BLaER1 (cell line): ENCODE measurements around the gene WDR86.

ENCODE experiments used
- H3K27ac ChIP-seq: shearing (Covaris generic); formaldehyde crosslinking; 2 replicates; pipeline ENCODE4 v1.8.1; 2022
- H3K27me3 ChIP-seq: shearing (Covaris generic); formaldehyde crosslinking; 2 replicates; pipeline ENCODE4 v1.8.1; 2022
- H3K36me3 ChIP-seq: shearing (Covaris generic); formaldehyde crosslinking; 2 replicates; pipeline ENCODE4 v1.8.1; 2022
- H3K4me1 ChIP-seq: shearing (Covaris generic); formaldehyde crosslinking; 2 replicates; pipeline ENCODE4 v1.8.1; 2022
- H3K4me2 ChIP-seq: shearing (Covaris generic); formaldehyde crosslinking; 2 replicates; pipeline ENCODE4 v1.8.1; 2022
- H3K4me3 ChIP-seq: shearing (Covaris generic); formaldehyde crosslinking; 2 replicates; pipeline ENCODE4 v1.8.1; 2022
- H3K9ac ChIP-seq: shearing (Covaris generic); formaldehyde crosslinking; 2 replicates; pipeline ENCODE4 v1.8.1; 2022
- H3K9me3 ChIP-seq: shearing (Covaris generic); formaldehyde crosslinking; 2 replicates; pipeline ENCODE4 v1.8.1; 2022
- H4K20me1 ChIP-seq: shearing (Covaris generic); formaldehyde crosslinking; 2 replicates; pipeline ENCODE4 v1.8.1; 2022
- Cebpa-rat ChIP-seq: shearing (Covaris generic); IDR thresholded peaks from 2 replicates; pipeline ENCODE4 v1.8.1; 2022

The WDR86 gene

DNA sequence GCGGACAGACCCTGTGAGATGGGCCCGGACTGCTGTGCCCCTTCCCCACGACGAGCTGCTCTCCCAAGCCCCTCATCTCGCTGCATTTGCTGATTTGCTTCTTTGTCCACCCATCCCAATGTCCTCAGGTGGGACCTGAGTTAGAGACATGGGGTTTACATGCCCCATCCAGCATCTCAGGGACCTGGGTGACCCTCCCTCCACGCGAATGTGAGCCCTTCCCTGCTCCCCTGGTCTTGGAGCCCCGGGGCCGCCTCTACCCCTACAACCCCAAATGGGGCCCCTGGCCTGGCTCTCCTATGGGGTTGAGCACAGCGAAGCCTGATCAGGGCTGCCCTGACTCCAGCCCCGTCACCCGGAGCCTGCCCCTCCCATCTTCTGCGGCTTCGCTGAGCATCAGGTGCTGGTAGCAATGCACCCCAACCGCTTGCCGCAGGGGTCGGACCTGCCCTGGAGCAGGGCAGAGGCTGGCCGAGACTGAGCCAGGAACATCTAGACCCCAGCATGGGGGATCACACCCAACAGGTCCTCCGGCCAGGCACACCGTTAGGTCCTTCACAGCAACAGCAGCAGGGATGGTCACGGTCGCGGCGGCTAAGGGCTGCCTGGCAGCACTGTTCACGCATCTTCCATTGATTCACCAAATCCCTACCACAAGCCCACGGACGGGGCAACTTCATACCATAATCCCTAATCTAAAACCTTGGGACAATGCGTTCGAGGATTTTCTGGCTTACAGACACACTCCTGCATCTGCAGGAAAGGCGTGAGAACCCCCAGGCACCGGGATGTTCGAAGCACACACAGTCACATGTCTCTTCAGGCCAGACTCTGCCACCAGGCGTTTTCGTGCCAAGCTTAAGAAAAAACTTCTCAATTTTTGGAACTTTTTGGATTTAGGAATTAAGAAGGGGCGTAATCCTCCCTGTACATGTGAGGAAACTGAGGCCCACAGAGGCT is 15.5 kb downstream of the WDR86 start:
- H3K9ac ChIP-seq = no peak overlapping the region
- peak overlapping the region; percentile 41; the same call in 1 of the 2 replicates for H3K4me2 ChIP-seq

DNA sequence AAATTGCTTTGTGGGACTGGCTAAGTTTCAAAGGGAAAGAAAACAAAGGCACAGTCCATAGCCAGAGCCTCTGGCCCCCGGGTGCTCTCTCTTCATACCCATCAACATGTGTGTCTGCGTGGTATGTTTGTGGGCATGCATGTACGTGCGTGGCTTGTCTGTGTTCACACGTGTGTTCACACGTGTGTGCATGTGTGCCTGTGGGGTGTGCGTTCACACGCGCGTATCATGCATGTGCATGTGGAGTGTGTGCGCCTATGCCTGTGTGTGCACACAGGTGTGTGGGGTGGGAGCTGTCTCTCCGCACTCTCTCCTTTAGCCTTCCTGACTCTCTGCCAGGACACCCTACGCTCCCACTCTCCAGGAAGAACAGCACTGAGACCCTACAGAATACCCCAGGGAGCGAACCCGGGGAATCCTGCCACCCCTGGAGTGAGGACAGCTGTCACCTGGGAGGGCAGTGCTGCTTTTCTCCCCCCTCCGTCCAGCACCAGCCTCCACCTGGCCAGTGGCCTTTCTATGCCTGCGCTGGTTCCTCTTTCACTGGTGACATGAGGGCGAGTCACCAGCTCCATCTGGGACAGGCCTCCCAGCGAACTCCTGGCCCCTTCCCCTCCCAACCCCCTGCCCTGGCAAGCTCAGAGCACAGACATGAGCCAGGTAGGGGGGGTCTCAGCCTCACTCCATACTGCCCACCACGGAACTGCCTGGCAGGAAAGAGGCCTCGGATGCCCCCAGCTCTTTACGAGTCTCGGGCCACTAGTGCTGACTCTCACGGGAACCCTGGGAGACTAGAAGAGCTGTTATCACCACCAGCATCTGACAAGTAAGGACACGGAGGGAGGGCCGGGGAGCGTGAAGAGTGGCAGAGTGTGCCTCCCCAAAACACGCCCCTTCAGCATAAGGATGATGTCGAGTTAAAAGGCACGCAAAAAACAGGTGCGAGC is 16.5 kb downstream of the WDR86 start:
- Histone ChIP-seq H3K36me3 (no peaks in the 10 kb centered on the region), H3K27me3 (no peaks in the 10 kb centered on the region), H3K4me2 (peak overlapping the region; percentile 41; the same call in 1 of the 2 replicates), H3K9me3 (peaks cover 11% of the 10 kb centered on the region), H4K20me1 (no peaks in the 10 kb centered on the region), H3K27ac (no peak overlapping the region), H3K4me1 (peaks cover 29% of the 10 kb centered on the region), H3K4me3 (no peak overlapping the region), H3K9ac (no peak overlapping the region)
- no peak for TF ChIP-seq Cebpa-rat

More for the DNA sequence above, 15.5 kb downstream of the WDR86 start:
- H3K4me1 ChIP-seq = peaks cover 37% of the 10 kb centered on the region
- H3K9me3 ChIP-seq = peaks cover 11% of the 10 kb centered on the region
- no peak overlapping the region for H3K4me3 ChIP-seq
- H3K27ac ChIP-seq = no peak overlapping the region
- no peaks in the 10 kb centered on the region for H3K27me3 ChIP-seq
- no peaks in the 10 kb centered on the region for H3K36me3 ChIP-seq
- no peaks in the 10 kb centered on the region for H4K20me1 ChIP-seq
- no peak for TF ChIP-seq Cebpa-rat

DNA sequence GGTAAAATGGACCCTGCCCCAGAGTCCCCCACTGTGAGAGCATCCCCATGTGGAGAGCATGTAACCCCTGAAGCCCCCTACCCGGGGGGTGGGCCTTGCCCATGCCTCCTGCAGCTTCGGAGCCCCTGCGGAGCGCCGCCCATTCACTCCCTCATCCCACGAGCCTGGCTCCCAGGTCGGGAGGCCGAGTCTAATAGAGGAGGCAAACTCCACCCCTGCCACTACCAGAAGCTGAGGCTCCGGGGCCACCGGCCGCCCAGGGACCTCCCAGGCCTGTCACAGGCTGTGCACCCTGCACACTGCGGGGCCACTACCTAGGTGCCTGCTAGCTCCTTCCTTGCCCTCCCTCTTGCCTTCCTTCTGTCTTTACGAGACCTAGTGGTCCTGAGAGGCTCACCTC is 17.4 kb downstream of the WDR86 start:
- no peak overlapping the region for H3K4me2 ChIP-seq
- no peak overlapping the region for H3K27ac ChIP-seq
- H4K20me1 ChIP-seq = no peaks in the 10 kb centered on the region
- no peaks in the 10 kb centered on the region for H3K36me3 ChIP-seq
- no peak for TF ChIP-seq Cebpa-rat
- no peaks in the 10 kb centered on the region for H3K27me3 ChIP-seq
- no peak overlapping the region for H3K4me3 ChIP-seq
- peaks cover 7% of the 10 kb centered on the region for H3K9me3 ChIP-seq
- H3K9ac ChIP-seq = no peak overlapping the region
- peaks cover 29% of the 10 kb centered on the region for H3K4me1 ChIP-seq

DNA sequence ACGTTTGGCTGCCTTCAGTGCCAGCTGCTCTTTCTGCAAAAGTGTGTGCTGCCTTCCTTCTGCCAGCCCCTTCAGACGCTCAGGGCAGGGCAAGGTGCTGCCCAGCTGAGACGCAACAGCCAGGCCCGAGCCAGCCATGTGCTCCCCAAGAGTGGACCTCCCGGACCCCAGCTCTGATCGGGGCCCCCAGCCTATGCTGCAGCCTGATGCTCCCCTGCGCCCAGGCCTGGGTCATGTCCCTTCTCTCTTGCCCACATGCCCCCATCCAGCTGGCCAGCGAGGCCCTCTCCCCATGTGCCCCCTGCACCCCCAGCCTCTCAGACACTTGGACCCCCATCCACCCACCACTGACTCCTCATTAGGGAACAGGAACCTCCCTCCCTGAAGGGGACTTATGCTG is 17.8 kb downstream of the WDR86 start:
- Histone ChIP-seq H3K36me3 (no peaks in the 10 kb centered on the region), H3K27ac (no peak overlapping the region), H3K9ac (no peak overlapping the region), H3K4me3 (no peak overlapping the region), H3K4me2 (no peak overlapping the region), H3K9me3 (peaks cover 3% of the 10 kb centered on the region), H4K20me1 (no peaks in the 10 kb centered on the region), H3K27me3 (no peaks in the 10 kb centered on the region), H3K4me1 (peaks cover 29% of the 10 kb centered on the region)
- TF ChIP-seq Cebpa-rat = no peak

DNA sequence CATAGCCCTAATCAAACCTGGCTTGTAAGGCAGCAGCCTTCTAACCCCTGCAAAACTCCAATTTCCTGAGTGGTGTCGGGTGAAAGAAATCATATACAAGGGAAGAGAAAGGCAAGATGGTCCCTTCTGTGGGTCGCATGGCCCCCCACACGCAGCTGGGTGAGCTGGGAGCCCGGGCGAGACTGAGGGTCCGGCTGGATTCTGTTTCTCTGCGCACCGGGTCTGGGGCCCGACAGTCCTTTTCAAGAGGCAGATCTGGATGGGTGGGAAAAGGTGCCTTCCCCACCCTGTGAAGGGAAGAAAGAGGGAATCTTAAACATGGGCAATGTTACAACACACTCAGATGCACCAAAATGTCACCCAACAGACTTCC is 18.5 kb downstream of the WDR86 start:
- no peak overlapping the region for H3K27ac ChIP-seq
- peaks cover 32% of the 10 kb centered on the region for H3K4me1 ChIP-seq
- TF ChIP-seq Cebpa-rat = no peak
- no peaks in the 10 kb centered on the region for H3K36me3 ChIP-seq
- no peak overlapping the region for H3K4me3 ChIP-seq
- H3K9ac ChIP-seq = no peak overlapping the region
- no peaks in the 10 kb centered on the region for H3K27me3 ChIP-seq
- no peaks in the 10 kb centered on the region for H3K9me3 ChIP-seq
- no peaks in the 10 kb centered on the region; the same call in 1 of the 2 replicates for H4K20me1 ChIP-seq
- H3K4me2 ChIP-seq = 0 out of 2 replicates have a peak overlapping the region, but pooled peaks have one; percentile 17

DNA sequence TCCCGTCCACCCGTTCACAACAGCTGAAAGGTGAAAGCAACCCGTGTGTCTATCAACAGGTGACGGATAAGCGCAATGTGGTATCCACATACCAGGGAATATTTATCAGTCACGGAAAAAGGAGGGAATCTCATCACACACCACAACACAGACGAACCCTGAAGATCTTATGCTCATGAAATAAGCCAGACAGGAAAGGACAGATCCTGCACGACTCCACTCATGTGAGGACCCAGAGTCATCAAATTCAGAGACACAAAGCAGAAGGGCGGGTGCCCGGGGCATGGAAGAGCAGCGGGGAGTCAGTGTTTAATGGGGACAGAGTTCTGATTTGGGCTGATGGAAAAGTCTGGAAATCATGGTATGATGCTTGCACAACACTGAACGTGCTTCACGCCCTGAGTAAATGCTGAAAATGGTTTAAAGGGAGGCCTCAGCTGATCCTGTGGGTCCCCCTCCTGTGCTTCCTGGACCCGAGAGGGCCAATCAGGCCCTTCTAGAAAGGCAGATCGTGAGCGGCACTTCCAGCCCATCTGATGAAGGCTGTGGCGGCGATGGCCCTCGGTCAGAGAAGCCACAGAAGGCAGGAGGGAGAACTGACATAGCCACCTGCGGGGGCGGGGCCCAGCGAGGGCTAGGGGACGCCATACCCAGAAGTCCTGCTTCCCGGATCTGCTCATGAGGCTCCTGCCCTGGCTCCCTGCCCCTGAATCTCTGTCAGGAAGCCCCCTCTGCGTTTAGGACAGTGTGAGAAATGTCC is 19.1 kb downstream of the WDR86 start:
- no peak for TF ChIP-seq Cebpa-rat
- peak overlapping the region; percentile 17; the same call in 1 of the 2 replicates for H3K4me2 ChIP-seq
- H3K9ac ChIP-seq = no peak overlapping the region
- H3K27me3 ChIP-seq = no peaks in the 10 kb centered on the region
- no peak overlapping the region for H3K27ac ChIP-seq
- H3K4me1 ChIP-seq = peaks cover 38% of the 10 kb centered on the region
- H3K9me3 ChIP-seq = no peaks in the 10 kb centered on the region
- no peaks in the 10 kb centered on the region for H3K36me3 ChIP-seq
- H4K20me1 ChIP-seq = no peaks in the 10 kb centered on the region; the same call in 1 of the 2 replicates
- H3K4me3 ChIP-seq = no peak overlapping the region

DNA sequence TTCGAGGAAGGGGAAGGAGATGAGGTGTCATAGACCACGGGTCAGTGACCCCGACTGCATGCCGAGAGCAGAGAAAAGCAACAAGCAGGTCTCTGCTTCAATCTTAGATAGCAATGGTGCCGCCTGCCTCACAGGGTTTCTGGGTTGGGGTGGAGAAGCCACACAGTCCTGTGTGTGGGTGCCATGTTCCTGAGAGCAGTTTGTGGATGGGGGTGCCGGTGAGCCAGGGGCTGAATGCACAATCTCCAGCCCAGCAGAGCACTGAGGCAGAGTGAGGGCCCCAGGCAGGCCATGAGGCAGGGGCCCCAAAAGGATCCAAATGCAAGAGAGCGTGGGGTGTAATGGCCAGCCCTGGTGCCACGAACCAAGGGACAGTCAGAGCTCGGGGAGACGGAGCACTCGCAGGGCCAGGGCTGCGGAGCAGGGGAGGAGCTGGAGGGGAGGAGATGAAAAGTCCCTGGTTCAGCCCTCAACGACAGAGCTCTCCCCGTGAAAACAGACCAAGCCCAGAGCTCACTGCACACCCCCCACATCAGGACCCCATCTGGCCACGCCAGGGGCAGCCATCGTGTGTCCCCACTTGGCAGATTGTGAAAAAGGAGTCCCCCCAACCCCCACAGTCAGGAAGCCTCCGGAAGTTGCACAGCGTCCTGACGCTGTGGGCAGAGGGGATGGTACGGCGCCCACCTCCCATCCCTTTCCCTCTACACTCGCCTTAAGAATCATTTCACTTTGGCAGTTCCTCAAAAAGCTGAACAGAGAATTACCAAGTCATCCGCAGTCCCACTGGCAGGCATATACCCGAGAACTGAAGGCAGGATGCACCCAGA is 19.9 kb downstream of the WDR86 start:
- H3K4me3 ChIP-seq = no peak overlapping the region
- peaks cover 42% of the 10 kb centered on the region for H3K4me1 ChIP-seq
- no peak overlapping the region for H3K9ac ChIP-seq
- H3K9me3 ChIP-seq = no peaks in the 10 kb centered on the region
- no peak overlapping the region for H3K4me2 ChIP-seq
- no peaks in the 10 kb centered on the region; the same call in 1 of the 2 replicates for H4K20me1 ChIP-seq
- no peaks in the 10 kb centered on the region for H3K36me3 ChIP-seq
- no peak for TF ChIP-seq Cebpa-rat
- H3K27ac ChIP-seq = no peak overlapping the region
- 0 out of 2 replicates have a peak, but pooled peaks cover 2% of the 10 kb centered on the region for H3K27me3 ChIP-seq

DNA sequence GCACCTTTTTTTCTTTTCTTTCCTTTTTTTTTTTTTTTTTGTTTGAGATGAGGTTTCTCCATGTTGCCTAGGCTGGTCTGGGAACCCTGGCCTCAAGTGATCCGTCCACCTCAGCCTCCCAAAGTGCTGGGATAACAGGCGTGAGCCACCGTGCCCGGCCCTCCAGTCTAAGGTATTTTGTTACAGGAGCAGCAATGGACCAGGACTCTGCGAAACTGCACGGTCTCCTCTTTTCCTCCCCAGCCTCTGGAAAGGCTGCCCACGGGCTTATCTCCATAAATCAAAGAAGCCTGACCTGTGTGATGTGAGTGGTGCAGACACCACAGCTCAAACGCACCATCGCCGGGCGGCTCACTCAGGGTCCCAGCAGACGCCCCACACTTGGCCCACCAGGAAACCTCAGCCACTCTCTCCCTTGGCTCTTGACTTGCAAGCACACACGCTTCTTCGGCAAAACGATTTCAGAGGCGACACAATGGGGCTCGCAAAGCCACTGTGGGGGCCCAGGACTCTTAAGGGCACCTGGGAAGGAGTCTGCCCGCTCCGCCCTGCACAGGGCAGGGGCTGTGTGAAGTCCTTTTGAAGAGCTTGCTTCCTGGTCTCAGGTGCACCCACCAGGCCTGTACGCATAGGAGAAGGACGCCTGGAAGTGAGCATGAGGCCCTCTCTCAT is 20.6 kb downstream of the WDR86 start:
- H3K36me3 ChIP-seq = no peaks in the 10 kb centered on the region
- no peak overlapping the region for H3K4me3 ChIP-seq
- no peaks in the 10 kb centered on the region; the same call in 1 of the 2 replicates for H4K20me1 ChIP-seq
- no peaks in the 10 kb centered on the region for H3K9me3 ChIP-seq
- no peak overlapping the region for H3K9ac ChIP-seq
- no peak for TF ChIP-seq Cebpa-rat
- peaks cover 9% of the 10 kb centered on the region; the same call in 1 of the 2 replicates for H3K27me3 ChIP-seq
- H3K4me2 ChIP-seq = no peak overlapping the region
- peaks cover 42% of the 10 kb centered on the region for H3K4me1 ChIP-seq
- no peak overlapping the region for H3K27ac ChIP-seq
